Adipose tissue (tissue), 3 donors: ENCODE results near the gene BDKRB2. TPM values are rescaled to one million over a fixed set of nuclear protein-coding genes. Genes with fewer than 3 reads are reported as not detected.

Experiments used
- H3K27ac ChIP-seq: one replicate; pipeline ENCODE4 v1.5.1; 2013; ENCODE audit warnings: low read depth, low read length
- WGBS, 3 donors: extraction: QIAGEN DNeasy Blood & Tissue Kit; methylation state at CpG; one replicate each; pipeline ENCODE4 v1.1.7; 2013; 5-methylcytosine and 5-hydroxymethylcytosine counted together
- polyA plus RNA-seq, 3 donors: library from polyadenylated mRNA; stranded (reverse); fragments of 200-250 nt; gene quantifications; one replicate each; pipeline ENCODE4 v1.2.3, GENCODE V29; 2013
- donor health status: healthy with polysubstance abuse.
- donor health status: Bipolar disorder and iron deficiency.
- donor health status: healthy.

The BDKRB2 gene
- 10 to 100 TPM in 1 of 3 donors, 1 to 10 TPM in 2; 4.2 to 22.6 (median 9.4) TPM for polyA plus RNA-seq

DNA sequence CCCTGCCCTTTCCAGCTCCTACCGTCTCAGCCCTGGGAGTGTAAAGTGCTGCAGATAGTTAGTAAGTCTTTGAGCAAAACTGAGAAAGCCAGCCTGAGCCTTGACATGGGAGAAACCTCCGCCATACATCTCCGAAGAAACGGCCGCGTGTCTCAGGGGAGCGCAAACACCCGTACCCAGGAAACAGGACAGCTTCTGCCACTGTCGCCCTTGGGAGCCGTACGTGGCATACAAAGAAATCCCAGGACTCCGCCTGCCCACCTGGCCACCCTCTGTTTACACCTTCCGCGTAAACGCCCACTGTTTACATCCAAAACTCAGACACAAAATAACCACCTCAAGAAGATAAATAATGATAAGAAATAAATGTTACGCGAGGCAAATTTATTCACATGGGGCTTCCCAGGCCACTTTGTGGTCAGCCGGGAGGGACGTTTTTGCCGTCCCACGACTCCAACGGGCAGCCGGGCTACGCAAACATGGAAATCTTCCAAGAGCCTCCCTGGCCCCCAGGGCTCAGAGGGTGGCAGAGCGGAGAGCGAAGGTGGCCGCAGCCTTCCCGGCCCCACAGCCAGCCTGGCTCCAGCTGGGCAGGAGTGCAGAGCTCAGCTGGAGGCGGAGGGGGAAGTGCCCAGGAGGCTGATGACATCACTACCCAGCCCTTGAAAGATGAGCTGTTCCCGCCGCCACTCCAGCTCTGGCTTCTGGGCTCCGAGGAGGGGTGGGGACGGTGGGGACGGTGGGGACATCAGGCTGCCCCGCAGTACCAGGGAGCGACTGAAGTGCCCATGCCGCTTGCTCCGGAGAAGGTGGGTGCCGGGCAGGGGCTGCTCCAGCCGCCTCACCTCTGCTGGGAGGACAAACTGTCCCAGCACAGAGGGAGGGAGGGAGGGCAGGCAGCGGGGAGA, at the start of gene BDKRB2:
Gene BDKRB2, plus strand, starts transcription at position 689 of the 908 bp plus-strand sequence. CDS start 32,269 bp downstream, outside the sequence.
- peak within 1 kb of the TSS; percentile 81 for H3K27ac ChIP-seq
- WGBS, 3 donors, result 4 to 10% (median 8%) methylated on average over 41 of the region's 41 CpGs

DNA sequence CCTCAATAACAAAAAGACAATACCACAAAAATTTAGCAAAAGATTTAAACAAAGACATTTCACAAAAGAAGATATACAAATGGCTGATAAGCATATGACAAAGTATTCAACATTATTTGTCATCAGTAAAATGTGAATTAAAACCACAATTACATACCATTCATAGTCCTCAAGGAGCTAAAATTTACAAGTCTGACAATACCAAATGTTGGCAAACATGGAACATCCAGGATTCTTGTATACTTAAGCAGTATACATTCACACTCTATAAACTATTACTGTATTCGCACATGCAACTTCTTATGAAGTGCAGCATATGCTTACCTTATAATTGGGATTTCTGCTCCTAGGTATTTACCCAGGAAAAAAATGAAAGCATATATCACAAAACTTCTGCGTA, 49.7 kb upstream of the BDKRB2 start:
- 96 to 99% (median 98%) methylated on average over 2 of the region's 2 CpGs for WGBS, 3 donors

DNA sequence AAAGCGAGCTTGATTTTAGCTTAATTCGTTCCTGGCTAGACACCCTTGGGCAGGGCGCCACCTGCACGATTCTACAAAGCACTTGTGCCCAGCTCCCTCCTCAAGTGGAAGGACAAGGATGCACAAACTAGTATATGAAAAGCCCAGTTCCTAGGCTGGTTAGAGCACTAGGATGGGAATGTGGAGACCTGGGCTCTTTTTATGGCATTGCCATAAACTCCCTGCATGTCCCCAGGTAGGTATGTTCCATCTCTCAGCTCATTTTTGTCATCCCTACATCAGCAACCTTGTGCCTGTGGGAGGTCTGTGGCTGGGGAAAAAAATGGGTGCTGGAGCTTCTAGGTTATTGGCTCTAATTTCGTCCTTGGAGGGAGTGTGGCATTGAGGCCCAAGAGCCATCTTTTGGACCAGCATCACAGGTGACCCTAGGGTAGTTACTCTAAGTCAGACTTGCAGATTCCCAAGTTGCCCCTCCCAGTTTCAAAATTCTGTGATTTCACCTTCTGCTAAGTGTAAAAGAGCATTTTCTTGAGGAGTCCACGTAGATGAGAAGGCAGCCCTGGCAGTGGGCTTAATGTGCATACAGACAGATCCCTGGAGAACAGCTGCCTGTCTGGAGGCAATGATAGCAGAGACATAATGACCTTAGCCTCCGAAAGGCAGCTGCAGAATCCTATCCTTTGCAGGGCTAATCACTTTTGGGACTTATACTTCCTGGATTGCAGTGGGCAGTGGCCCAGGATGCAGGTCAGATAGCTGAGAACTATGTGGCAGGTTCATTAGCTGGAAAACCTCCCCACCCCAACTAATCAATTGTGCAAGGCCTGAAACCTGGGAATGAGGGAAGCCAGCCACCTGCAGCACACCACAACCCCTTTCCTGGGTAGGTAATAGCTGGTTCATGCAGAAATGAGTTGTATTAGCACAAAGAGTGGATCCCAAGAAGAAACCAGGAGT, 47.6 kb upstream of the BDKRB2 start:
- 69 to 85% (median 82%) methylated on average over 7 of the region's 7 CpGs for WGBS, 3 donors
- H3K27ac ChIP-seq, result no peak overlapping the region

More for the DNA sequence above, 49.7 kb upstream of the BDKRB2 start:
- H3K27ac ChIP-seq, result no peak overlapping the region

DNA sequence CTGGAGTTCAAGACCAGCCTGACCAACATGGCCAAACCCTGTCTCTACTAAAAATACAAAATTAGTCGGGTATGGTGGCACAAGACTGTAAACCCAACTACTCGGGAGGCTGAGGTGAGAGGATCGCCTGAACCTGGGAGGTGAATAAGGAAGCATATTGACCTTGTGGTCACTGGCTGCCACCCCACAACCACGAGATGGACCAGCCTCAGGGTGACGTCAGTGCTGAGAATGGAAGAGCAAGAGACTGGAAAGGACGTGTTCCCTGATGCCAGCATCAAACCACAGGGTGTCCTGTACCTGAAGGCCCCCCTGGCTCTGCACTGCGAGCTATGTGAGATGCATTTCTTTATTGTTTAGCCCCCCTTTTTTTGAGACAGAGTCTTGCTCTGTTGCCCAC, 45.9 kb upstream of the BDKRB2 start:
- WGBS, 3 donors, result 83 to 90% (median 84%) methylated on average over 7 of the region's 7 CpGs
- H3K27ac ChIP-seq, result no peak overlapping the region

DNA sequence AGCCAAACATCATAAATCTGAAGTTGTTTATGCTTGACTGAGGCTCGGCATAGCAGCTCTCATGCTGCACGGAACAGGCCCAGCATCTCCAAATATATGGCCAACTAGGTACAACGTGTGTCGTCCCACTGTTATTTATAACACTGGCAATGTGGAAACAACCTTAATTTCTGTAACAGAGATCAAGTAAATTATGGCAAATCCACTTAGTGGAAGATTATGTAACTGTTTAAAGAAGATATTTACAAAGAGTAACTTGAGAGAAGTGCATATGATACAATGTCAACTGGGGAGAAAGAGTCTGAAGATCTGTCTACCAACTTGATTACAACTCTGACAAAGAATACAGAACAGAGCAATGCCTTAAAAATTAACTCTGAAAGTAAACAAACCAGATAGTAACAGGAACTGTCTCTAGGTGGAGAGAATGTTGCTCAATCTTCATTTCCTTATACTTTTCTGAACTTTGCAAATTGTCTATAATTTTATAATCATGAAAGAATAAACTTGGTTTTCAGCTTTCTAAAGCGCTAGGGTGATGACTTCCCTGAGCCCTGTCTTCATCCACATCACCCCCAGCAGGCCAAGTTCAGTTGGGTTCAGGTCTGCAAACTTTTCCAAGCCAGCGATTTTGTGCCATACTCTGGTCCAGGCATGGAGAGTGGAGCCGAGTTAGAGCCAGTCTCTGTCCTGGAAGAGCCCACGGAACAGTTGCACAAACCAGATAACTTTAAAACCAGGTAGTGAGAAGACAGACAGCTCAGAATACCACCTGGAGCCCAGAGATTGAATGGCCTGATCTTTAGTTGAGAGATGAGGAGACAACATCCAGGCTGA, 44.3 kb upstream of the BDKRB2 start:
- H3K27ac ChIP-seq, result no peak overlapping the region
- WGBS, 3 donors, result 81 to 89% (median 86%) methylated on average over 8 of the region's 8 CpGs

DNA sequence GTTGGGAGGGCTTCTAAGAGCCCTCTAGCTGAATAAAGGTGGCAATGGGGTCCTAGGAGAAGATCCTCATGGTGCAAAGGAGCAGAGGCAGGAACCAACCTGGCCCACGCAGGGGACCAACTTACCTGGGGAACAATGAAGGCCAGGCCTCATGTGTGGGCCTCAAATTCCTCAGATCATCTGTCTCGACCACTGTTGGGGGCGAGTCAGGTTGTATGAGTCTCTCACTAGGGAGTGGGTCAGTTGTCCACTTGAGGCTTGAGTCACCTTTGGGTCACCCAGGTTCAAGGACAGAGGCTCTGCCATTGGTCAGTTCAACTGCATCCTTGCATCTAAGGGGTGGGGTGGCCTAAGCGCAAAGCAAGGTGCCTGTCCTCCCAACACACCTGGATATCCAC, 43.7 kb upstream of the BDKRB2 start:
- 91 to 94% (median 92%) methylated on average over 4 of the region's 4 CpGs for WGBS, 3 donors
- H3K27ac ChIP-seq, result no peak overlapping the region

DNA sequence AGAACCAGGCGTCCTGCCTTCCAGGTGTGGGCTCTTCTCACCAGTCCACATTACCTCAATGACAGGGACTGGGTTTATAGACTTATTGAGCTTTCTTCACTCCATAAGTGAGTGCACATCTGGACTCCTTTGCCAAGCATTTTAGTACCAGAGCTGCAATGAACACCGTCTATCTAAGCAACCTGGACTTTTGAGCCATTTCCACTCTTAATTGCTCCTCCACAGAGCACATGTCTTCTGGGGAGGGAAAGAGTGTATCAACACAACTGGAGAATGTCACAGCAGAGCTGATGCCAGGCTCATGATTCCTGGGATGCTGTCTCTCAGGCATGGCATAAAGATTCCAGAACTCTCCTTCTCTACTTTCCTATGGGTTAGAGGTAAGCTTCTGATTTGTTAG, 43.0 kb upstream of the BDKRB2 start:
- 83 to 94% (median 93%) methylated on average over 2 of the region's 2 CpGs for whole genome bisulfite sequencing, 3 donors
- H3K27ac ChIP-seq, result no peak overlapping the region

DNA sequence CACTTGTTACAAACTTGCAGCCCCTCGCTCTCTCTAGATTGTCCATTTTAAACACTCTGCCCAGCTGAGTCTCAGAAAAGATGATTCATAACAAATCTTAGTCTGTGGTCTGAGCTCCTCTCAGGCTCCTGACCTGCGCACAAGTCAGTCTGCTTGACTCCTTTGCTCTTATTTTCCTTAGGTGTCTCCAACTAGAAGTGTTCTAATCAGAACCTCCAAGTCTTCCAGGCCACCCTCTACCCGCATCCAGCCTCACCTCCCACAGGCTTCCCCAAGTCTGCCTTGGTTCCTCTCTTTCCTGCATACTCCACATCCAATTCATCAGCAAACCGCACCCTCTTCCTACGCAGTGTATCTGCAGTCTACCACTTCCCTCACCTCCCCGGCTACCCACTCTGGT, 42.4 kb upstream of the BDKRB2 start:
- H3K27ac ChIP-seq, result no peak overlapping the region
- WGBS, 3 donors, result 94% methylated on average over 6 of the region's 6 CpGs

DNA sequence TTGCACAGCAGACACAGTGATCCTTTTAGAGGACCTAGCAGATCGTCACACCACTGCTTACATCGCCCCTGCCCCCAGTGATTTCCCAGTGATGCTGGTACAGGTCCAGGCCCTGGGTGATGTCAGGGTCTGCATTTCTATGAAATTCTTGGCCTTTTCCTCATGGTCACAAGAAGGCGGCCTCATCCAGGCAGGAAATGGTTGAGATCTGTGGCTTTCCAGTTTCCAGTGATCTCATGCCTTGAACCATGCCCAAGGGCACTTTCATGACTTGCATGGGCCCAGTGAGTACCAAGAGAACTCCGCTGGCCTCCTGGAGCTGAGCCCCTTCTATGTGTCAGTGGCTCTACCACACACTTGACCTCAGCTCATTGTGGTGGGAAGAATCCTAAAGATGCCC, 41.9 kb upstream of the BDKRB2 start:
- H3K27ac ChIP-seq, result no peak overlapping the region
- WGBS, 3 donors, result 89 to 91% (median 90%) methylated on average over 4 of the region's 4 CpGs

DNA sequence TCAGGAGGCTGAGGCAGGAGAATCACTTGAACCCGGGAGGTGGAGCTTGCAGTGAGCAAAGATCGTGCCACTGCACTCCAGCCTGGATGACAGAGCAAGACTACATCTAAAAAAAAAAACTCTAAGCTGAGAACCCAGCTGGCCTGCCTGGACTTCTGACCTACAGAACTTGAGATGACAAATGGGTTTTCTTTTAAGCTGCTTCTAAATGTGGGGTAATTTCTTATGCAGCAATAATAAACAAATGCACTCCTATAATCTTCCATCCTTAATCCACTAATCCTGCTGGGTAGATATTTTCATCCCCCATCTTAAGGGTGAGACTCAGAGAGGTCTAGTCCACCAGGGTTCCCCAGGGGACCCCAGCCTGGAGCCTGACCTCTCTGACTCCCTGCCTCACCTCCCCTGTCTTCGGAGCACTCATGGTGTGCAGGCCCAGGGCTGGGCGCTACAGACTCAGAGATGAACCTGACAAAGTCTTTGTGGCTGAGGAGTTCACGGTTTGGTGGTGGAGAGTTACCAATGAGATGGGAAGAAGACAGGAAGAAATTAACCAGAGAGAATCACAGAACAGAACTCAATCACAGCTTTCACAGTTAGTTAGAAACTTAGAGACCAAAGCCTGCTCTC, 39.7 kb upstream of the BDKRB2 start:
- WGBS, 3 donors, result 84 to 93% (median 89%) methylated on average over 5 of the region's 5 CpGs

DNA sequence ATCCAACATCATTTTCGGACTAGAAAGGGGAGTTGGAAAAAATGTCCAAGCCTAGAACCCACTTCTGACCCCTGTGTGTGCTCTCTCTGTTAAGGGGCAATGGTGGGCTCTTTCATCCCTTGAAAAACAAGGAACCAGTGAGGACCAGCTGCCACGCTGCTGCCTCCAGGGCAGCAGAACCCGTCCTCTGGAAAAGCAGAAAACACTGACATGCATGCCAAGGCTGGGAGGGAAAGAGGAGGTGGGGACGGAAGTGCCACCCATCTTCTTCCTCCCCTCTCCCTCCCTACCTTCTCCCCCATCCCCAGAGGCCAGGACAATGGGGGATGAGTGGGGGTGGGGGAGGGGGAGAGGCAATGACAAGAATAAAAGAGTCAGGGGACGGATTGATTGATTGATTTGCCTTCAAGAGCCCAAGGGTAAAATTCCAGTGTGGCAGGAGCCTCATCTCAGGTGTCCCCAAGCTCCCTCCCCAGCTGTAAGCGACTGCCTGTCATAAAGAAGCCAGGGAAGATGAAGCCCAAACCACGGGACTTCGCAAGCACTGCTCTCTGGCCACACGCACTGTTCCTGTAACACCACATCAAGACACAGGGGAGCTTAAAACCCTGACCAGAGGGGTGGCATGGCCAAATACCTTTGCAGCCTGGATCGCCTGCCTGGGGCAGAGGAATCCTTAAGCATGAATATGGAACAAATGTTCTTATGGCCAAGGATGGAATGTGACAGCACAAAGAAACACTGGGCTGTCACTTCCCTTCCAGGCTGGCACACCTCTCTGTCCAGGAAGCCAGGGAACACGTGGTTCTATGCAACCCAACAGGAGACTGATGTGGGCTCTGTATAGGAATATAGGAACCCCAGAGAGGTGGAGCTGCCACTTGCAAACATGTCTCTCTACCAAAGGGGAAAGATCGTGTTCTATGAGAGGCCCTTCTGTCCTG, 38.9 kb upstream of the BDKRB2 start:
- H3K27ac ChIP-seq, result no peak overlapping the region
- 73 to 75% (median 74%) methylated on average over 12 of the region's 12 CpGs for WGBS, 3 donors

More for the DNA sequence above, 39.7 kb upstream of the BDKRB2 start:
- H3K27ac ChIP-seq, result no peak overlapping the region

DNA sequence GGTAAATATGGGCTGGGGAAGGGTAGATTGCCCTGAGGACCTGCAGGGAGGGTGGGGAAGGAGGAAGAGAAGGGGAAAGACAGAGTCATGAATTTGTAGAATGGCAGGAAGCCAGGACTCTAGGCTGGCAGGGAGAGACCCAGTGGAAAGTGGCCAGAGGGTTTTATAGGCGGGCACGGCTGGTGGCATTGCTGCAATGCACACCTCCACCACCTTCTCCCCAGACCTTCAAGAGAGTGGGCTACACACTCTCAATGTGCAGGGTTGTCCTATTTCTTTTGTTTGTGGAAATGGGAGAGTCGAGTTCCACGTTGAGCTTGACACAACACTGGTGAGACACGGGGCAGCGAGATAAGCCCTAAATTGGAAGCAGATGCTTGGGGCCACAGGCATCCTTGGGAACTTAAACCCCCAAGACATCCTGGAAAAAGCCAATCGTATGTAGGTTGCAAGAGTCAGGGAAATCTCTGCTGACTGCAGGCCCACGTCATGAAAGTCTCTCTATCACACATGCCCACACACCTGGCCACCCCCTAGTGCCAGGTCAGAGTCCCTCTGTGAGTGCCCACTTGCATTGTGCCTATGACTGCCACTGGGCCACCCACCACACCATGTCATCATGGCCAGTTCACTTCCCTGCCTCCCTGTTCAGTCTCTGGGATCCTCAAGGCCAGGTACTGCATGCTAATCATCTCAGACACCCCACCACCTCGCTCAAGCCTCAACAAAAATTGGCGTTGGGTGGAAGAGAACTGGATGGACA, 38.0 kb upstream of the BDKRB2 start:
- WGBS, 3 donors, result 77 to 88% (median 86%) methylated on average over 9 to 10 of the region's 10 CpGs
- no peak overlapping the region for H3K27ac ChIP-seq

DNA sequence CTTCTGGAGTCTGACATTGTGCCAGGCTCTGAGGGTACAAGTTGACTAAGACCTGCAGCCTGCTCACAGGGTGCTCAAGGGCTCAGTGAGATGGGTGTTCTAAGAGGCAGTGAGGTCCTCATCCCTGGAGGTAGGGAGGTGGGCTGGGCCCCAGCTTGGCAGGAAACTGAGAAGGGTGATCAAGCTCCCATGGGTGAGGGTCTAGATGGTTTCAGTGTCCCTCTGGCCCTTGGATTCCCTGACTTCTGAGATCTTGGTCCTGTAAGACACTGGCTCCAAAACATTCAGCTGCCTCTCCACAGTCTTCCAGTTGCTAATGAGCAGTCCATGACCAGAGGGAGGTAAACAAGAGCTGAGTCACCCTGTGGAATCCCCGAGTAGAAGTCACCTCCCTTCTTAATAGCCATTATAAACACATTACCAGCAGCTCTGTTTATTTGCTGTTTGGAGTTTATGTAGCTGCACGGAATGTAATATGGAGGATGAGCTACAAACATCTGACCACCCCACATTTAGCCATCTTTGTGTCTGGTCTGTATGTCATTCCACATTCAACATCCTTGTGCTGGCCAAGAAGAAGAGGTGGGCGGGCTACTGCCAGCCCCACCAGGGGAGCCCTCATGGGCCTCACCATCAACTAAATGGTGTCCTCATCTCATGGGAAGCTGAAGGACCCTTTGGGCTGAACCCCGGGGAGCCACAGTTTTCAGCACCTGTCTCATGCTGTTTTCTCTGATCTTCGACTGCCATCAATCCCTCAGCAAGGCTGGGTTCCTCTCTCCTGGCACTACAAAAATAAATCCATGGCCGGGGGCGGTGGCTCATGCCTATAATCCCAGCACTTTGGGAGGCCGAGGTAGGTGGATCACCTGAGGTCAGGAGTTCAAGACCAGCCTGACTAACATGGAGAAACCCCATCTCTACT, 37.2 kb upstream of the BDKRB2 start:
- no peak overlapping the region for H3K27ac ChIP-seq
- 79 to 82% (median 79%) methylated on average over 8 of the region's 8 CpGs for whole genome bisulfite sequencing, 3 donors

DNA sequence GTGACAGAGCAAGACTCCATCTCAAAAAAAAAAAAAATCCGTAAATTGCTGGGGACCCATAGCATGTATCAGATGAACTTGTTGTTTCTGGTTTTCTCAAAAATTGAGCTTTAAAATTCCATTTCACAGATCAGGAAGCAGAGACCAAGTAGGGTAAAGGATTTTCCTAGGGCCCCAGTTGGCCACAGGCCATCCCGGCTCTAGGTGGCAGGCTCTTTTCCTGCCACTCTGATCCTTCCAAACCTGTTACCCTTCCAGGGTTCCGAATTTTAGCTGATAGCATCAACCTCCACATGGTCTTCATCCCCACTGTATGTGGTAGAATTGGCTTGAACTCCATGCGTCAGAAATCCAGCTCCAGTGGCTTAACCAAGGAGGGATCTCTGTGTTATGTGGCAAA, 36.1 kb upstream of the BDKRB2 start:
- H3K27ac ChIP-seq, result no peak overlapping the region
- 71 to 93% (median 91%) methylated on average over 4 of the region's 4 CpGs for WGBS, 3 donors

DNA sequence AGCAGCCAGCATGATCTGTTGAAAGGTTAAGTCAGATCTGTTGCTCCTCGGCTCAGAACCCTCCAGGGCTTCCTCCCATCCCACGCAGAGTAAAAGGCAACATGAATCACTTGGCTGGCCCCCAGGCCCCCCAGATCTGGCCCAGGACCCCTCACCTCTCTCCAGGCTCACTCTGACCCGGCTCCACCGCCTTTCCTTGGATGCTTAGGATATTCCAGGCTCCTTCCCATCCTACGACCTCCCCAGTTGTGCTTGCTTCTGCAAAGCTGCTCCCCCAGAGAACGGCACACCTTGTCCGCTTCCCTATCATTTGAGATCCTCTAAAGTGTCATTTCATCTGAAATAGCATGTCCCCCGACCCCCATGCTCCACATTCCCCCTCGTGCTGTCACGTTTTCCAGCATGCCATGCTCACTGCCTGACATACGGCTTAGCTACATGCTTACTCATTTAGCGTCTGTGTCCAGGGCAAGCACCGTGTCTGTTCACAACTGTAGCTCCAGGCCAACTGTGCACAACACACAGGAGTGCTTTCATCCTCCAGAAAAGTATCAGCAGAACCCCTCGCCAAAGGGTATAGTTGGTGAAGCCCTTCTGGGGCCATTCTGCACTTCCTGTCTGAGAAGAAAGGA, 33.6 kb upstream of the BDKRB2 start:
- no peak overlapping the region for H3K27ac ChIP-seq
- WGBS, 3 donors, result 67 to 81% (median 76%) methylated on average over 14 of the region's 14 CpGs
